HEK293 (cell line): Measurements from ENCODE around the gene BTG4.

ENCODE experiments used
- CTCF ChIA-PET: fragments of 350-600 bp; formaldehyde crosslinking; extraction: SDS; loops from one replicate; lab custom pipeline; 2021; ENCODE audit warnings: antibody characterized with exemption; lab: Yijun Ruan, JAX
- POLR2A ChIA-PET: fragments of 300-600 bp; formaldehyde crosslinking; extraction: SDS; loops from one replicate; lab custom pipeline; 2020; ENCODE audit warnings: antibody characterized with exemption, inconsistent platforms; lab: Yijun Ruan, JAX
- H3K27ac ChIP-seq: fragments of 200-500 bp; sonication (Bioruptor generic); 2 replicates; pipeline ENCODE4 v1.5.1; 2014; ENCODE audit warnings: low read depth, low read length, control low read depth, inconsistent platforms; ENCODE audit errors: extremely low read depth
- H3K36me3 ChIP-seq, 2 experiments: fragments of 200-500 bp in 1 of 2; sonication (Bioruptor generic) in 1 of 2; 1 replicate in 1 of 2; 2 replicates in 1 of 2; pipeline ENCODE4 v1.5.1; 2014 to 2017; ENCODE audit warnings: inconsistent platforms in 2 of 2, low read length in 2 of 2; ENCODE audit not compliant: control insufficient read depth in 2 of 2, insufficient read depth in 1 of 2
- H3K4me1 ChIP-seq: fragments of 200-500 bp; sonication (Bioruptor generic); 2 replicates; pipeline ENCODE4 v1.5.1; 2014; ENCODE audit warnings: mild to moderate bottlenecking, low read length, inconsistent platforms; ENCODE audit not compliant: control insufficient read depth, insufficient read depth
- H3K4me3 ChIP-seq: 2 replicates; pipeline ENCODE4 v1.5.1; 2011; ENCODE audit warnings: low read depth, mild to moderate bottlenecking, control low read depth, low read length, moderate library complexity
- H3K9me3 ChIP-seq: fragments of 200-500 bp; sonication (Bioruptor generic); 2 replicates; pipeline ENCODE4 v1.5.1; 2014; ENCODE audit warnings: low read depth, low read length, inconsistent platforms; ENCODE audit not compliant: control insufficient read depth, insufficient read depth
- CTCF ChIP-seq: fragments of 450-650 bp; formaldehyde crosslinking; IDR thresholded peaks from 2 replicates; pipeline ENCODE4 v1.5.1; 2016; ENCODE audit warnings: missing biosample characterization, missing genetic modification characterization
- EGR2 ChIP-seq: fragments of 450-650 bp; formaldehyde crosslinking; IDR thresholded peaks from 2 replicates; pipeline ENCODE4 v1.5.1; 2016; ENCODE audit warnings: low read depth, missing biosample characterization, missing genetic modification characterization
- GFI1B ChIP-seq: fragments of 450-650 bp; formaldehyde crosslinking; IDR thresholded peaks from 2 replicates; pipeline ENCODE4 v1.5.1; 2016; ENCODE audit warnings: missing biosample characterization, missing genetic modification characterization
- KLF16 ChIP-seq: fragments of 450-650 bp; formaldehyde crosslinking; IDR thresholded peaks from 2 replicates; pipeline ENCODE4 v1.5.1; 2017; ENCODE audit warnings: missing biosample characterization, missing genetic modification characterization
- SCRT1 ChIP-seq: fragments of 450-650 bp; formaldehyde crosslinking; IDR thresholded peaks from 2 replicates; pipeline ENCODE4 v1.5.1; 2016; ENCODE audit warnings: missing biosample characterization, missing genetic modification characterization, borderline replicate concordance
- TCF7L2 ChIP-seq: IDR thresholded peaks from 2 replicates; pipeline ENCODE4 v1.6.1; 2011; ENCODE audit warnings: low read depth, mild to moderate bottlenecking, inconsistent platforms, low read length, moderate library complexity, borderline replicate concordance
- WT1 ChIP-seq: fragments of 450-650 bp; formaldehyde crosslinking; IDR thresholded peaks from 2 replicates; pipeline ENCODE4 v1.5.1; 2016; ENCODE audit warnings: missing biosample characterization, missing genetic modification characterization
- ZNF148 ChIP-seq: fragments of 450-650 bp; formaldehyde crosslinking; IDR thresholded peaks from 2 replicates; pipeline ENCODE4 v1.5.0; 2017; ENCODE audit warnings: missing biosample characterization, missing genetic modification characterization, borderline replicate concordance
- ZNF214 ChIP-seq: fragments of 450-650 bp; formaldehyde crosslinking; IDR thresholded peaks from 2 replicates; pipeline ENCODE4 v1.5.1; 2017; ENCODE audit warnings: missing biosample characterization, mild to moderate bottlenecking, missing genetic modification characterization, borderline replicate concordance
- ZNF274 ChIP-seq, 2 experiments: fragments of 200-500 bp in 1 of 2; fragments of 450-650 bp in 1 of 2; sonication (Bioruptor generic) in 1 of 2; formaldehyde crosslinking in 1 of 2; IDR thresholded peaks; 2 replicates each; pipeline versions ENCODE4 v1.5.1 to v1.6.1; 2014 to 2016; ENCODE audit warnings: borderline replicate concordance in 1 of 2, inconsistent platforms in 1 of 2, low read length in 1 of 2, missing biosample characterization in 1 of 2, missing genetic modification characterization in 1 of 2
- ZNF335 ChIP-seq: fragments of 450-650 bp; formaldehyde crosslinking; conservative IDR thresholded peaks from 2 replicates; pipeline ENCODE4 v1.5.1; 2016; ENCODE audit warnings: missing biosample characterization, missing genetic modification characterization
- ZNF561 ChIP-seq: fragments of 450-650 bp; IDR thresholded peaks from 2 replicates; pipeline ENCODE4 v1.5.1; 2018; ENCODE audit warnings: missing biosample characterization, missing genetic modification characterization, borderline replicate concordance
- TF ChIP-seq, protein P1 (sequence below): fragments of 450-650 bp; formaldehyde crosslinking; IDR thresholded peaks from 2 replicates; pipeline ENCODE4 v1.5.1; 2017; ENCODE audit warnings: missing biosample characterization, missing genetic modification characterization
- TF ChIP-seq, protein P2 (sequence below): IDR thresholded peaks from 2 replicates; pipeline ENCODE4 v1.6.1; 2011; ENCODE audit warnings: mild to moderate bottlenecking, low read depth, low read length, borderline replicate concordance
- TF ChIP-seq, protein P3 (sequence below): fragments of 450-650 bp; formaldehyde crosslinking; IDR thresholded peaks from 2 replicates; pipeline ENCODE4 v1.5.1; 2016; ENCODE audit warnings: missing biosample characterization, missing genetic modification characterization

The BTG4 gene

GRCh38 chr11:111559800-111560464 lies 47.7 kb upstream of the BTG4 start:
- POLR2A ChIA-PET = no interaction called here
- no peaks in the 10 kb centered on the region for H3K4me1 ChIP-seq
- no peaks in the 10 kb centered on the region for H3K9me3 ChIP-seq
- peaks cover 0 to 62% of the 10 kb centered on the region in 2 experiments; a peak in 1 of 3 replicates for H3K36me3 ChIP-seq
- no peak for TF ChIP-seq KLF16
- TF ChIP-seq TCF7L2 = no peak
- TF ChIP-seq, protein P1, sequence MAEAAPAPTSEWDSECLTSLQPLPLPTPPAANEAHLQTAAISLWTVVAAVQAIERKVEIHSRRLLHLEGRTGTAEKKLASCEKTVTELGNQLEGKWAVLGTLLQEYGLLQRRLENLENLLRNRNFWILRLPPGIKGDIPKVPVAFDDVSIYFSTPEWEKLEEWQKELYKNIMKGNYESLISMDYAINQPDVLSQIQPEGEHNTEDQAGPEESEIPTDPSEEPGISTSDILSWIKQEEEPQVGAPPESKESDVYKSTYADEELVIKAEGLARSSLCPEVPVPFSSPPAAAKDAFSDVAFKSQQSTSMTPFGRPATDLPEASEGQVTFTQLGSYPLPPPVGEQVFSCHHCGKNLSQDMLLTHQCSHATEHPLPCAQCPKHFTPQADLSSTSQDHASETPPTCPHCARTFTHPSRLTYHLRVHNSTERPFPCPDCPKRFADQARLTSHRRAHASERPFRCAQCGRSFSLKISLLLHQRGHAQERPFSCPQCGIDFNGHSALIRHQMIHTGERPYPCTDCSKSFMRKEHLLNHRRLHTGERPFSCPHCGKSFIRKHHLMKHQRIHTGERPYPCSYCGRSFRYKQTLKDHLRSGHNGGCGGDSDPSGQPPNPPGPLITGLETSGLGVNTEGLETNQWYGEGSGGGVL = no peak
- no peak for TF ChIP-seq EGR2 (tag by site-specific recombination)
- TF ChIP-seq SCRT1 = no peak
- TF ChIP-seq, protein P2, sequence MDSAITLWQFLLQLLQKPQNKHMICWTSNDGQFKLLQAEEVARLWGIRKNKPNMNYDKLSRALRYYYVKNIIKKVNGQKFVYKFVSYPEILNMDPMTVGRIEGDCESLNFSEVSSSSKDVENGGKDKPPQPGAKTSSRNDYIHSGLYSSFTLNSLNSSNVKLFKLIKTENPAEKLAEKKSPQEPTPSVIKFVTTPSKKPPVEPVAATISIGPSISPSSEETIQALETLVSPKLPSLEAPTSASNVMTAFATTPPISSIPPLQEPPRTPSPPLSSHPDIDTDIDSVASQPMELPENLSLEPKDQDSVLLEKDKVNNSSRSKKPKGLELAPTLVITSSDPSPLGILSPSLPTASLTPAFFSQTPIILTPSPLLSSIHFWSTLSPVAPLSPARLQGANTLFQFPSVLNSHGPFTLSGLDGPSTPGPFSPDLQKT = no peak
- TF ChIP-seq, protein P3, sequence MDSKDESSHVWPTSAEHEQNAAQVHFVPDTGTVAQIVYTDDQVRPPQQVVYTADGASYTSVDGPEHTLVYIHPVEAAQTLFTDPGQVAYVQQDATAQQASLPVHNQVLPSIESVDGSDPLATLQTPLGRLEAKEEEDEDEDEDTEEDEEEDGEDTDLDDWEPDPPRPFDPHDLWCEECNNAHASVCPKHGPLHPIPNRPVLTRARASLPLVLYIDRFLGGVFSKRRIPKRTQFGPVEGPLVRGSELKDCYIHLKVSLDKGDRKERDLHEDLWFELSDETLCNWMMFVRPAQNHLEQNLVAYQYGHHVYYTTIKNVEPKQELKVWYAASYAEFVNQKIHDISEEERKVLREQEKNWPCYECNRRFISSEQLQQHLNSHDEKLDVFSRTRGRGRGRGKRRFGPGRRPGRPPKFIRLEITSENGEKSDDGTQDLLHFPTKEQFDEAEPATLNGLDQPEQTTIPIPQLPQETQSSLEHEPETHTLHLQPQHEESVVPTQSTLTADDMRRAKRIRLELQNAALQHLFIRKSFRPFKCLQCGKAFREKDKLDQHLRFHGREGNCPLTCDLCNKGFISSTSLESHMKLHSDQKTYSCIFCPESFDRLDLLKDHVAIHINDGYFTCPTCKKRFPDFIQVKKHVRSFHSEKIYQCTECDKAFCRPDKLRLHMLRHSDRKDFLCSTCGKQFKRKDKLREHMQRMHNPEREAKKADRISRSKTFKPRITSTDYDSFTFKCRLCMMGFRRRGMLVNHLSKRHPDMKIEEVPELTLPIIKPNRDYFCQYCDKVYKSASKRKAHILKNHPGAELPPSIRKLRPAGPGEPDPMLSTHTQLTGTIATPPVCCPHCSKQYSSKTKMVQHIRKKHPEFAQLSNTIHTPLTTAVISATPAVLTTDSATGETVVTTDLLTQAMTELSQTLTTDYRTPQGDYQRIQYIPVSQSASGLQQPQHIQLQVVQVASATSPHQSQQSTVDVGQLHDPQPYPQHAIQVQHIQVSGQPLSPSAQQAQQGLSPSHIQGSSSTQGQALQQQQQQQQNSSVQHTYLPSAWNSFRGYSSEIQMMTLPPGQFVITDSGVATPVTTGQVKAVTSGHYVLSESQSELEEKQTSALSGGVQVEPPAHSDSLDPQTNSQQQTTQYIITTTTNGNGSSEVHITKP (tag by site-specific recombination) = no peak
- no peak for TF ChIP-seq ZNF274 (IDR thresholded peaks at IDR 0.05; ENCODE audit: low read length)
- no peak for TF ChIP-seq ZNF274 (tag by site-specific recombination; IDR thresholded peaks at IDR 0.05; ENCODE audit: borderline replicate concordance)
- no peak for TF ChIP-seq ZNF335 (tag by site-specific recombination)
- TF ChIP-seq ZNF561 (tag by site-specific recombination) = no peak
- TF ChIP-seq ZNF214 (tag by site-specific recombination) = no peak
- TF ChIP-seq CTCF (tag by site-specific recombination) = no peak
- TF ChIP-seq GFI1B (tag by site-specific recombination) = no peak
- no peak for TF ChIP-seq WT1 (tag by site-specific recombination)
- no peak for TF ChIP-seq ZNF148 (tag by site-specific recombination)
- CTCF ChIA-PET = interaction anchor here (0.5 to 1.2 kb wide), 2 partner anchors 277 to 304 kb away, joined by 3 to 4 read pairs; no protein-coding TSS in a partner anchor
- H3K4me3 ChIP-seq = no peak overlapping the region
- no peak overlapping the region for H3K27ac ChIP-seq
